Transverse colon (tissue), 3 donors: Measurements from ENCODE around the gene JAKMIP3.

Experiments used
- EP300 ChIP-seq: sonication (generic); formaldehyde crosslinking; IDR thresholded peaks from one replicate; pipeline ENCODE4 v1.6.1; 2017; ENCODE audit warnings: antibody characterized with exemption, low read depth
- TF ChIP-seq, protein P1 (sequence below), 5 experiments: fragments of 200-600 bp in 3 of 5; fragments of 450-650 bp in 2 of 5; sonication (generic) in 3 of 5; IDR thresholded peaks; 1 replicate in 2 of 5; 2 replicates in 3 of 5; pipeline ENCODE4 v1.5.1; 2016 to 2017; ENCODE audit warnings: antibody characterized with exemption in 5 of 5, inconsistent platforms in 3 of 5, mild to moderate bottlenecking in 2 of 5, moderate library complexity in 1 of 5

DNA sequence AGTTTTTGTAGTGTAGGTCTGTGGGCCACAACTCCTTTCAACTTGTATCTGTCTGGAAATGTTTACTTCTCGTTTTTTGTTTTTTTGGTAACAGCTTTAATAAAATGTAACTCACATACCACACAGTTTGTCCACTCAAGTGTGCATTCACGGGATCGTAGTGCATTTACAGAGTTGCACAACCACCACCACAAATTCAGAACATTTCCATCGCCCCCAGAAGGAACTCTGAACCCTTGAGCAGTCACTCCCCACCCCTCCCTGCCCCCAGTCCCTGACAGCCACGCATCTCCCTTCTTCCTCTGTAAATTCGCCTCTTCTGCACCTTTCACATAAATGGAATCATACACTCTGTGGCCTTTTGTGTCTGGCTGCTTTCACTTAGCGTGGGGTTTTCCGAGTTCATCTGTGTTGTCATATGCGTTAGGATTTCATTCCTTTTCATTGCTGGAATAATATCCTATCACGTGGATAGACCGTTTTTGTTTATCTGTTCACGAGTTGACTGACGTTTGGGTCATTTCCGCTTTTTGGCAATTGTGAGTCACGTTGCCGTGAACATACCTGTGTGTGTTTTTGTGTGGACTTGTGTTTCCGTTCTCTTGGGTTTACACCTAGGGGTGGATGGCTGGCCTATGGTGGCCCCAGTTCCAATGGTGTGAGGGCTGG, 10.3 kb downstream of the JAKMIP3 start:
- TF ChIP-seq, protein P1, sequence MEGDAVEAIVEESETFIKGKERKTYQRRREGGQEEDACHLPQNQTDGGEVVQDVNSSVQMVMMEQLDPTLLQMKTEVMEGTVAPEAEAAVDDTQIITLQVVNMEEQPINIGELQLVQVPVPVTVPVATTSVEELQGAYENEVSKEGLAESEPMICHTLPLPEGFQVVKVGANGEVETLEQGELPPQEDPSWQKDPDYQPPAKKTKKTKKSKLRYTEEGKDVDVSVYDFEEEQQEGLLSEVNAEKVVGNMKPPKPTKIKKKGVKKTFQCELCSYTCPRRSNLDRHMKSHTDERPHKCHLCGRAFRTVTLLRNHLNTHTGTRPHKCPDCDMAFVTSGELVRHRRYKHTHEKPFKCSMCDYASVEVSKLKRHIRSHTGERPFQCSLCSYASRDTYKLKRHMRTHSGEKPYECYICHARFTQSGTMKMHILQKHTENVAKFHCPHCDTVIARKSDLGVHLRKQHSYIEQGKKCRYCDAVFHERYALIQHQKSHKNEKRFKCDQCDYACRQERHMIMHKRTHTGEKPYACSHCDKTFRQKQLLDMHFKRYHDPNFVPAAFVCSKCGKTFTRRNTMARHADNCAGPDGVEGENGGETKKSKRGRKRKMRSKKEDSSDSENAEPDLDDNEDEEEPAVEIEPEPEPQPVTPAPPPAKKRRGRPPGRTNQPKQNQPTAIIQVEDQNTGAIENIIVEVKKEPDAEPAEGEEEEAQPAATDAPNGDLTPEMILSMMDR (IDR thresholded peaks at IDR 0.05) = no peak
- TF ChIP-seq EP300 = no peak
